ENCODE results near the gene ZYG11B. TPM values are rescaled to one million over a fixed set of nuclear protein-coding genes. Genes with fewer than 3 reads are reported as not detected.
"Not testable (repeated sequence)": the region's sequence is repeated elsewhere in the genome, so short reads cannot be mapped to it uniquely, and the experiment has no call there.

ZYG11B gene
- total RNA-seq, 1 donor from 2014 or later: 39.0 TPM

DNA sequence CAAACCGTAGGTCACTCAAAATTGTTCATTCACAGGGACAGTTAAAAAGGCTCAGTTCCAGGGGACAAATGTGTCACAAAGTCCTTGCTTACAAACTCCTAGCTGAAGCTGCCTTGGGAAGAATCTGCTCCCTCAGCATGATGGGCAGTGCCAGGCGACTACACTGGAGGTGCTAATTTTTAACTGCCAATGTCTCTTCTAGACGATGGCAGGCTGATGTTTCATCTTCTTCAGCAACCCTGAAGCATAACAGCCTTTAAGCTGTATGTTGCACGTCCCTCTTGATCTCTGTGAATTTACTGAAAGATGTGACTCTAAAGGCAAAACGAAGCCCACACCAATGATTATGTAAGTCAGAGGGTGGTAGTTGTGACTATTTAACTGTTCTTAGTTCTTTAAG, 39.4 kb upstream of the ZYG11B start:
- no peaks in the 10 kb centered on the region for H3K9me3 Mint-ChIP-seq (ENCODE audit: unreplicated experiment)
- DNase-seq (ENCODE audit: low spot score): no peak
- H3K36me3 Mint-ChIP-seq (ENCODE audit: low read depth, unreplicated experiment): peaks cover 18% of the 10 kb centered on the region
- H3K27me3 Mint-ChIP-seq (ENCODE audit: unreplicated experiment): peaks cover 1% of the 10 kb centered on the region
- H3K4me1 Mint-ChIP-seq (ENCODE audit: unreplicated experiment): no peaks in the 10 kb centered on the region
- TF ChIP-seq, protein P1, sequence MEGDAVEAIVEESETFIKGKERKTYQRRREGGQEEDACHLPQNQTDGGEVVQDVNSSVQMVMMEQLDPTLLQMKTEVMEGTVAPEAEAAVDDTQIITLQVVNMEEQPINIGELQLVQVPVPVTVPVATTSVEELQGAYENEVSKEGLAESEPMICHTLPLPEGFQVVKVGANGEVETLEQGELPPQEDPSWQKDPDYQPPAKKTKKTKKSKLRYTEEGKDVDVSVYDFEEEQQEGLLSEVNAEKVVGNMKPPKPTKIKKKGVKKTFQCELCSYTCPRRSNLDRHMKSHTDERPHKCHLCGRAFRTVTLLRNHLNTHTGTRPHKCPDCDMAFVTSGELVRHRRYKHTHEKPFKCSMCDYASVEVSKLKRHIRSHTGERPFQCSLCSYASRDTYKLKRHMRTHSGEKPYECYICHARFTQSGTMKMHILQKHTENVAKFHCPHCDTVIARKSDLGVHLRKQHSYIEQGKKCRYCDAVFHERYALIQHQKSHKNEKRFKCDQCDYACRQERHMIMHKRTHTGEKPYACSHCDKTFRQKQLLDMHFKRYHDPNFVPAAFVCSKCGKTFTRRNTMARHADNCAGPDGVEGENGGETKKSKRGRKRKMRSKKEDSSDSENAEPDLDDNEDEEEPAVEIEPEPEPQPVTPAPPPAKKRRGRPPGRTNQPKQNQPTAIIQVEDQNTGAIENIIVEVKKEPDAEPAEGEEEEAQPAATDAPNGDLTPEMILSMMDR (IDR thresholded peaks at IDR 0.05; ENCODE audit: unreplicated experiment): no peak
- no peak overlapping the region for H3K4me3 Mint-ChIP-seq (ENCODE audit: unreplicated experiment)
- no peak overlapping the region for H3K27ac Mint-ChIP-seq (ENCODE audit: unreplicated experiment)

DNA sequence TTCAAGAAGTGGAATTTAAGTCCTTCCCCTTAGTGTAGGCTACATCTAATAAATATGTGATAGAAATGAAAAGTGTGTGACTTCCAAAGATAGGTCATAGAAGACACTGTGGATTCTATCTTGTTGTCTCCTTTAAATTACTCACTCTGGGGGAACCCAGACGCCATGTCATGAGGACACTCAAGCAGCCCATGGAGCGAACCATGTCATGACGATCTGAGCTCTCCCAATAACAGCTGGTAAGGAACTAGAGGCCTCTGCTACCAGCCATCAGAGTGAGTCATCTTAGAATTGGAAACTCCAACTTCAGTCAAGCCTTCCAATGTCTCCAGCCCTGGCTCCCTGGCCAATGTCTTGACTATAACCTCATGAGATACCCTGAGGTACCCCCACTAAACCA, 34.4 kb upstream of the ZYG11B start:
- no peaks in the 10 kb centered on the region for H3K4me1 Mint-ChIP-seq (ENCODE audit: unreplicated experiment)
- H3K4me3 Mint-ChIP-seq (ENCODE audit: unreplicated experiment): no peak overlapping the region
- H3K36me3 Mint-ChIP-seq (ENCODE audit: low read depth, unreplicated experiment): peaks cover 26% of the 10 kb centered on the region
- no peaks in the 10 kb centered on the region for H3K27me3 Mint-ChIP-seq (ENCODE audit: unreplicated experiment)
- no peak overlapping the region for H3K27ac Mint-ChIP-seq (ENCODE audit: unreplicated experiment)
- no peak for DNase-seq (ENCODE audit: low spot score)
- TF ChIP-seq, protein P1 (IDR thresholded peaks at IDR 0.05; ENCODE audit: unreplicated experiment): no peak
- H3K9me3 Mint-ChIP-seq (ENCODE audit: unreplicated experiment): no peaks in the 10 kb centered on the region

DNA sequence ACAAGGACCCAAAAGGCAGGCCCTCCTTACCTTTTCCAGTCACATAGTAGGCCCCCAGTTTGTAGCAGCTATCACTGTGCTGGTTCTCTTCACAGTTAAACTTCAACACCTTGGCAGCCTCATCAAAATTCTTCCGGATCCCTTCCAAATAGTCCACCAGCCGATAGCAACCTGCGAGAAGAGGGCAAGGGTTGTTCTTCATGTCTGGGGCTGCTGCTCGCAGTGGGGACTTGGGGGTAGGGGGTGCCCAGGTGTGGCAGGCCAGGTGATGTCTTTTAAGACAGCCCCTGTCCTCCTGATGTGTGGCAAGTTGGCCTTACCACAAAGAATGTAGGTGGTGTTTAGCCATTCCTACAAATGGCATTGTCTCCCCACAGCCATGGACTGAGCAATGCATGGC, 33.6 kb upstream of the ZYG11B start:
- TF ChIP-seq, protein P1 (IDR thresholded peaks at IDR 0.05; ENCODE audit: unreplicated experiment): no peak
- no peaks in the 10 kb centered on the region for H3K27me3 Mint-ChIP-seq (ENCODE audit: unreplicated experiment)
- H3K27ac Mint-ChIP-seq (ENCODE audit: unreplicated experiment): no peak overlapping the region
- peaks cover 20% of the 10 kb centered on the region for H3K36me3 Mint-ChIP-seq (ENCODE audit: low read depth, unreplicated experiment)
- no peaks in the 10 kb centered on the region for H3K9me3 Mint-ChIP-seq (ENCODE audit: unreplicated experiment)
- no peak for DNase-seq (ENCODE audit: low spot score)
- H3K4me1 Mint-ChIP-seq (ENCODE audit: unreplicated experiment): peaks cover 2% of the 10 kb centered on the region
- H3K4me3 Mint-ChIP-seq (ENCODE audit: unreplicated experiment): no peak overlapping the region

DNA sequence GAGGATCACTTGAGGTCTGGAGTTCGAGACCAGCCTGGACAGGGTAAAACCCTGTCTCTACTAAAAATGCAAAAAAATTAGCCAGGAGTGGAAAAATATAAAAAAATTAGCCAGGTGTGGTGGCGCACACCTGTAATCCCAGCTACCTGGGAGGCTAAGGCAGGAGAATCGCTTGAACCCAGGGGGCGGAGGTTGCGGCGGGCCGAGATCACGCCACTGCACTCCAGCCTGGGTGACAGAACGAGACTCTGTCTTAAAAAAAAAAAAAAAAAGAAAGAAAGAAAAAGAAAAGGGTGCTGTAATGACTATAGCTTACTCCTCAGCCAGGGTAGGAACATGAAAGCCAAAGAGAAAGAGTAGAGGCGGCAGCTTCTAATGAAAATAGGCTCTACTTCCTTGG, 32.9 kb upstream of the ZYG11B start:
- DNase-seq (ENCODE audit: low spot score); H3K27ac Mint-ChIP-seq (ENCODE audit: unreplicated experiment); H3K4me1 Mint-ChIP-seq (ENCODE audit: unreplicated experiment); H3K4me3 Mint-ChIP-seq (ENCODE audit: unreplicated experiment); H3K9me3 Mint-ChIP-seq (ENCODE audit: unreplicated experiment); H3K27me3 Mint-ChIP-seq (ENCODE audit: unreplicated experiment): not testable (repeated sequence)
- H3K36me3 Mint-ChIP-seq (ENCODE audit: low read depth, unreplicated experiment): peaks cover 16% of the 10 kb centered on the region

DNA sequence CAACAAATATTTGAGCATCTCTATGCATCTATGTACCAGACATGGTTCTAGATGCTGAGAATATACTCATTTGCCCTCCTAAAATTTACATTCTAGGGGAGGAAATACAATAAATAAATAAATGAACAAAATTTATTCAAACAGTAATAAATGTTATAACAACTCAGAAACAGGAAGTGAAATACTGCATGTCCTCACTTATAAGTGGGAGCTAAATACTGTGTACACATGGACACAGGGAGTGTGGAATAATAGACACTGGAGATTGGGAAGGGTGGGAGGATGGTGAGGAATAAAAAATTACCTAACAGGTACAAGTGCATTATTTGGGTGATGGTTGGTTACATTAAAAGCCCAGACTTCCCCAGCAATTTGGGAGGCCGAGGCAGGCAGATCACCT, 32.4 kb upstream of the ZYG11B start:
- TF ChIP-seq, protein P1 (IDR thresholded peaks at IDR 0.05; ENCODE audit: unreplicated experiment): no peak
- Mint-ChIP-seq H3K27me3 (ENCODE audit: unreplicated experiment) (no peaks in the 10 kb centered on the region), H3K27ac (ENCODE audit: unreplicated experiment) (no peak overlapping the region), H3K4me1 (ENCODE audit: unreplicated experiment) (peaks cover 2% of the 10 kb centered on the region), H3K9me3 (ENCODE audit: unreplicated experiment) (no peaks in the 10 kb centered on the region), H3K36me3 (ENCODE audit: low read depth, unreplicated experiment) (peaks cover 16% of the 10 kb centered on the region), H3K4me3 (ENCODE audit: unreplicated experiment) (no peak overlapping the region)
- no peak for DNase-seq (ENCODE audit: low spot score)

DNA sequence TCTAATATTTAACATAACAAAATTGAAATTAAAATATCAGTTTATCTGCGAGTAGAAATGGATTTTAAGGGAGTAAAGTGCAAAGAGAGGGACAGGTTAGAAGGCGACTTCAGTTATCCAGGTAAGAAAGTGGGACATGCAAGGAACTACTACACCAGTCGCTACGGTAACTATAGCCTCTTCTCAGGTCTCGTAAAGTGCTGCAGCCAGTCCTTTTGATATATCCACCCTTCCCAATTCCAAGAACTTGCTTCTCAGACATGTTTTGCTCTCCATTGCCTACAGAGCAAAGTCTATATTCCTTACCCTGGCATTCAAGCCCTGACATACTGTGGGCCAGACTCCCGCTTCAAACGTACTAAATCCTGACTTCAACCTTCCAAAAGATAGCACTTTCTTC, 30.6 kb upstream of the ZYG11B start:
- Mint-ChIP-seq H3K4me3 (ENCODE audit: unreplicated experiment) (no peak overlapping the region), H3K27me3 (ENCODE audit: unreplicated experiment) (no peaks in the 10 kb centered on the region), H3K27ac (ENCODE audit: unreplicated experiment) (no peak overlapping the region), H3K36me3 (ENCODE audit: low read depth, unreplicated experiment) (peaks cover 16% of the 10 kb centered on the region), H3K4me1 (ENCODE audit: unreplicated experiment) (peaks cover 2% of the 10 kb centered on the region), H3K9me3 (ENCODE audit: unreplicated experiment) (no peaks in the 10 kb centered on the region)
- no peak for DNase-seq (ENCODE audit: low spot score)
- TF ChIP-seq, protein P1 (IDR thresholded peaks at IDR 0.05; ENCODE audit: unreplicated experiment): no peak
